CD4-positive, alpha-beta T cell treated with Interleukin-17A for 1 hour (primary cell): ENCODE results near the gene MZT2B.
"Not testable (repeated sequence)": the region's sequence is repeated elsewhere in the genome, so short reads cannot be mapped to it uniquely, and the experiment has no call there.

ENCODE experiments used
- DNase-seq: peaks from one replicate; pipeline ENCODE4 v3.0.0-alpha.2; 2020

Gene MZT2B

GRCh38 chr2:130180404-130181324 is 1.4 kb upstream of the MZT2B start:
- DNase-seq = not testable (repeated sequence)

DNA sequence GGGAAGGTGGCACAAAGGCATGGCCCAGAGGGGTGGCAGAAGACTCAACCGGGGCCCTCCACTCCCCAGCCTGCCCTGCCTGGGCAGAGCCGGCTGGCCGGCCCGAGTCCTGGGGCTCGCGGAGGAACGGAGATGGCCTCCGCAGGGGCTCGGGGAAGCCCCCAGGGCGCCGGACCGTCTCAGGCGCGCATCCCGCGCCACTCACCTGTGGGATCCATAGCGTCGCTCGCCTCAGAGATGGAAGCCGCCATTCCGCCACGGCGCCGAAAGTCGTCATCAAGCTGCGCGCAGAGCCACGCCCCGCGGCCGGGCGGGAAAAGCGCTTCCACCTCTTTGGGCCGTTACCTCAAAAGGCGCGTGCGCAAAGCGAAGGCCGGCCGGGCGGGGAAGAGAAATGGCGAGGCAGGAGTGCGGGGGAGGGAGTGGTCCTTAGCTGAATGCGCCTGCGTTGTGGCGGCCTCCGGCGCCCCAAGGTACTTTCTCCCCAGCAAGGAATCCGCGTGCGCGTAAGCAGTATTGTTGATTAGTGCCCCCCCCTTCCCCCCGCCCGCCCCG is 660 bp upstream of the MZT2B start, which contains the start of gene SMPD4:
TSS of gene SMPD4 (minus strand) at position 278 of the 555 bp plus-strand sequence. CDS start 5,010 bp downstream, outside the sequence.
- peak; percentile 98 for DNase-seq

DNA sequence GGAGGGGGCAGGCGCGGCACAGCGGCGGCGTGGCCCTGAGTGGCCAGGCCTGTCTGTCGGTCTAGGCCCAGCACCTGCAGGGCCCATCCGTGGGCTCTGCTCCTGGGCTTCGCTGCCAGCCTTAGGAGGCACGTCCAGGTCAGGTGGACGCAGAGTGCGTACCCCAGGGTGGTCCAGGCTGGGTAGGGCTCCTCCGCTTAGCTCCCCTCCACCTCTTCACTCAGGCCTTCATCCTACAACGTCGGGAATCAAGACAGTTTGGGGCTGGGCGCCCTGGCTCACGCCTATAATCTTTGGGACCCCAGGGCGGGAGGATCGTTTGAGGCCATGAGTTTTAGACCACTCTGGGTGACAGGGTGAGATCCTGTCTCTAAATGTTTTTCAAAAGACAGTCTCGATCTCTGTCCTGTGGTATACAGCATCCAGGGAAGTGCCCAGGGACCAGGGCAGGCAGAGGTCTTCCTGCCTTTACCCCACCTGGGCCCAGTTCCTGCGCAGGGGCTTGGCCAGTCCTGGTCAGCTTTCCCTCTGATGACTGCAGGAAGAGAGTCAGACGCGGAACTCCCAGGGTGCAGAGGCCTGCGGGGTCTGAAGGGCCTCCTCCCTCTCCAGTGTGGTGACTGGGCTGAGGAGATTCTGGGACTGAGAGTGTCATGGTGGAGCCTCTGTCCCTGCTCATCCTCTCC is 907 bp downstream of the MZT2B start:
- not testable (repeated sequence) for DNase-seq

DNA sequence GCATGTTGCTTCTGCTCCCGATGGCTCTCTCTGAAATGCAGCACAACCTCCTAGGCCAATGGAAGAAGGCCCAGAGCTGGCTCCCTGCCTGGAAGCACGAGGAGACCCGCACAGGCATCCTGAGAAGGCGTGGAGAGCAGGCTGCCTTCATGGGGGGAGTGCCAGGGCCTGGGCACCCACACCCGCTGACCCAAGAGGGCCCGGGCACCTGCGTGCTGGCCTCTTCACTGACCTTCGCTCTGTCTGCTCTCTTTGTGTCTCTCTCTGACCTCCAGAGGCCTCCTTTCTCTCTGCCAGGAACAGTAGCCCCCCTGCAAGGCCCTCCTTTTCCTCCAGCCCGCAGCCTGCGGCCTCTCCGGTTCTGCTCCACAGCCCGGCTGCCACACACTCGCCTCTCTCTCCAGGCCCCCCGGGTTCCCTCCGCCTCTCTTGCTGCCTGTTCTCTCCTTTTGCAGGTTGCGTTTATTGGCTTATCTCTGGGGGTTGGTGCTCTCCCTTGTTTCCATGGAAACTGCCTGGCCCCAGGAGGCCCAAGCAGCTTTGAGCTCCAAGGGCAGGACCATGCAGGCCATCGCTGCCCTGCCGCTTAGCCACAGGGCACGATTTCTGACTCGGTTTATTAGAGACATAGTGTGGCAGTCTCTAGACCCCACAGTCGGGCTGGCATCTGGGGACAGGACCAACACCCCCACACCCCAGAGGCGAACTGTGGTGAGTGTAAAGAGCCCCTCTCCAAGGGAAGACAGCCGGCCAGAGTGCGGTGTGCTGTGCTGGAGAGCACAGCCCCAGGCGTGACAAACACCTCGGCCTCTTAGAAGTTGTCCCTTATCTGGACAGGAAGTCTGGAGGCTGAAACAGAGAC is 1.7 kb downstream of the MZT2B start:
- DNase-seq = no peak

- DNase-seq = no peak
These were observed 3.4 kb downstream of the MZT2B start for GRCh38 chr2:130185436-130185835.

DNA sequence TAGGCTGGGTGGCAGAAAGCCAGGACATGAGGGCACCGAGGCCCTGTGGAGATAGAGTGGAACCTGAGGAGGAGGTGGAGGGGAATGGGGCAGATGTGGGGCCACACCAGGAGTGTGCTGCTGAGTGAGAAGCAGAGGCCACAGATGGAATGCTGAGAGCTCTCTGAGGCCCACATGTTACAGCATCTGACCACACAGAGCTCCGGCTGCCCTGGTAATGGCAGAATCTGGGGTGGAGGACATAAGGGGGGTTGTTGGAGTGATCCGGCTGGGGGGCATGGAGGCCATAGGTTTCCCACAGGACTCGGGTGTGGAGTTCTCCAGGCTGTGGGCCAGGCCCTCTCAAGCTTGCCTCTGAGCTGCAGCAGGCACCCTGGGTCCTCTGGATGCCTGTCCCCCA is 3.8 kb downstream of the MZT2B start:
- DNase-seq = no peak

DNA sequence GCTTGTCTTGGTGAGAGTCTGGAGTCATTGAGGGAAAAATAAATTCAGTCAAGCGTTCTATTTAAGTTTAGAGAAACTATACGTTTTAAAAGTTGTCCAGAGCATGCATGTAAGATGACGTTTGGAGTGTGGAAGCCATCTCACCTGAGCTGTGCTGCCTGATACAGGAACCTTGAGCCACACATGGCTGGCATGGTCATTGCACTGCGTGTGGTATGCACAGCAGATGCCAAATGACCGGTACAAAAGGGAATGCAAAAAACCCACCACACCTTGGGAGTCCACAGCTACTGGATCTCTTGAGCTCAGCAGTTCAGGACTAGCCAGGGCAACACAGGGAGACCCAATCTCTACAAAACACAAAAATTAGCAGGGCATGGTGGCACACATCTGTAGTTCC is 4.3 kb downstream of the MZT2B start:
- DNase-seq = no peak

- DNase-seq = no peak
These were observed 5.2 kb downstream of the MZT2B start for GRCh38 chr2:130187268-130187667.

DNA sequence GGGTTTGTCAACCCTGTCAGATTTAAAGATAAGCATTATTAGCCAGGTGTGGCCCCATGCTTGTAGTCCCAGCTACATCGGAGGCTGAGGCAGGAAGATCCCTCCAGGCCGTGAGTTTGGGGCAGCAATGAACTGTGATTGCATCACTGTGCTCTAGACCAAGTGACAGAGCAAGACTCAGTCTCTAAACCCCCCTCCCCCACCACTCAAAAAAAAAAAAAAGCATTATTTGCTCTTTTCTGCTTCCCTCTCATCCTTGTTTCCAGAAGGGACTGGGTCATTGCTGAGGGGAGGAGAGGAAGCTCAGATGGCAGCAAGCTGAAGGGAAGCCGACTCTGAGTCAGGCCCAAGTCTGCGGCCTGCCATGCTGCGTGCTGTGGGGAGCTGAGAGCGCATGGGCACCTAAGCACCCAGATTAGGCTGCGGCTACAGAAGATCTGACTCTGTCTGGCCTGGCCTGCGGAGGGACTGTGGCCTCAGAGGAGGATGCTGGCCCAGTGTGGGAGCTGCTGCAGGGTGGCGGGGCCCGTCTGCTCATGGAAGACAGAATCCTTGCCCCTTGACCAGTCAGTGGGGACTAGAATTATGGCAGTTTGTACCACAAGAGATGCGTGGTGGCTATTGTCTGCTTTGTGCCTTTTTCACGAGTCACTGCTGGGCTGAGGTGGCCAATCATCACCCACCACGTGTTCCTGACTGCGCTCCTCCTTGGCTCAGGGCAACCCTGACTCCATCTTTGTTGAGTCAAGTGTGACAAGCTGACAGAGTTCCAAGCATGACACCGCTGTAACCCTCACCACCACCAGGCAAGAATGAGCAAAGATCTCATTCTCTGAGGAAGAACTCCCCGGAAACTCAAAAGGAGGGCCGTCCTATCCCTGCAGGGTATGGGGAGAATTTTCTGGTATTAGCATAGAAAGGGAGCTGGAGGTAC is 6.1 kb downstream of the MZT2B start:
- DNase-seq = not testable (repeated sequence)

- DNase-seq = not testable (repeated sequence)
These were observed 6.9 kb downstream of the MZT2B start for GRCh38 chr2:130188958-130189357.

GRCh38 chr2:130190237-130190636 is 8.2 kb downstream of the MZT2B start:
- DNase-seq = no peak

- not testable (repeated sequence) for DNase-seq
These were observed 9.3 kb downstream of the MZT2B start for GRCh38 chr2:130191319-130191718.

DNA sequence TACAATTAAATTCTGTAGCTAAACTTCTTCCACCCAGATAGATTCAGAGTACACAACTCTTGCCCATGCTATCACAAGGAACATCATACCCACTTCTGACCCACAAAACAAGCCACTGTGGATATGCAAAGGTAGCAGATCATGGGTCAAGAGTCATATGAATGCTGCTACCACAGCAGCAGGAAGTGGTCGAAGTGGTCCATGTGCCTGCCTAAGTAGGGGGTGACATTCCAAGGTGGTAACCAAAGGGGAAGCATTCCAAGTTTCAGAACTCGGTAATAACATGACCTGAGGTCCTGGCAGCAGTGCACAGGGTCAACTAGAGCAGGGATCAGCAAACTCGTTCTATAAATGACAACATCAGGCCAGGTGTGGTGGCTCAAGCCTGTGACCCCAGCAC is 10.4 kb downstream of the MZT2B start:
- DNase-seq = not testable (repeated sequence)

- not testable (repeated sequence) for DNase-seq
These were observed 11.8 kb downstream of the MZT2B start for GRCh38 chr2:130193824-130194223.

- DNase-seq = not testable (repeated sequence)
These were observed 13.1 kb downstream of the MZT2B start for GRCh38 chr2:130195089-130195635.

- not testable (repeated sequence) for DNase-seq
These were observed 14.0 kb downstream of the MZT2B start for GRCh38 chr2:130196052-130196451.

- DNase-seq = no peak
These were observed 16.3 kb downstream of the MZT2B start, which contains the start of gene TUBA3E for GRCh38 chr2:130198343-130198742. TSS of gene TUBA3E (minus strand) at chr2:130198439. CDS start at chr2:130198360, 79 bp downstream.

- DNase-seq = not testable (repeated sequence)
These were observed 20.5 kb downstream of the MZT2B start for GRCh38 chr2:130202518-130202917.

DNA sequence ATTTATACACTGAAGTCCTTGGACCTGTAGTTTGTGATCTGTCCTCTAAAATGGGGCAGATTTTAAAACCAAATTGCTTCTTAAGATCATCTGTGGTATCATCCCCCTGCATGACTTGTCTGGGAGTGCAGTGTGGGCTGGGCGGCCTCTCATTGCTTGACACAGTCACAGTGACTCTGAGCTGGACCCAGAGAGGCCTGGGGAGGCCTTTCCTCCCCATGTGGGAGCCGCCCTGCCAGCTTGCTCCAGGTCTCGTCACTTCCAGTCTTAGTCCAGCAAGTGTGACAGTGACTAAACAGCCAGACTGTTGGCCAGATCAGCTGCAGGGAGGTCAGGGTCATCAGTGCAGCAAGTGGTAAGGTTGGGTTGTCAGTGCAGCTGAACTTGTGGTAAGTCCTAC is 21.1 kb downstream of the MZT2B start:
- DNase-seq = not testable (repeated sequence)

- not testable (repeated sequence) for DNase-seq
These were observed 25.0 kb downstream of the MZT2B start for GRCh38 chr2:130207051-130207450.

DNA sequence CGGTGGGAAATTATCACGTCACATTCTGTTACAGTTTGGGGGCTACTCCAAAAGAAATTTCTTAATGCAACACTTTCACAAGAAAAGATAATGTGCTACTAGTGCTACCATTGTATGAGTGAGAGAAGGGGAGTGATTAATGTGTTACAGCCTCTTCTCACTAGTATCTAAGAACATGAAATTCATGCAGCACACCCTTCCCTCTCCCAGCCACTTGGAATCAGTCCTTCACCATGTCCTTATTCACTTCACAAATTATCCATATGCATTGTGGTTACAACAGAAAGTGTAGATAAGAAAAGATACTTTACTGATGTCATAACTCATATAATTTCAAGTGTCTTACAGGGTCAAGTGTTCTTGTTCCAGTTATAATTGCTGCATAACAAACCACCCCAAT is 37.1 kb downstream of the MZT2B start:
- DNase-seq = not testable (repeated sequence)
